GM18520 (cell line): ENCODE results near the gene ZNF804B.

ENCODE experiments used
- ATAC-seq: cut with Tn5 transposase; IDR thresholded peaks from one replicate; pipeline ENCODE4 v1.9.1; 2021; ENCODE audit not compliant: unreplicated experiment

Gene ZNF804B

DNA sequence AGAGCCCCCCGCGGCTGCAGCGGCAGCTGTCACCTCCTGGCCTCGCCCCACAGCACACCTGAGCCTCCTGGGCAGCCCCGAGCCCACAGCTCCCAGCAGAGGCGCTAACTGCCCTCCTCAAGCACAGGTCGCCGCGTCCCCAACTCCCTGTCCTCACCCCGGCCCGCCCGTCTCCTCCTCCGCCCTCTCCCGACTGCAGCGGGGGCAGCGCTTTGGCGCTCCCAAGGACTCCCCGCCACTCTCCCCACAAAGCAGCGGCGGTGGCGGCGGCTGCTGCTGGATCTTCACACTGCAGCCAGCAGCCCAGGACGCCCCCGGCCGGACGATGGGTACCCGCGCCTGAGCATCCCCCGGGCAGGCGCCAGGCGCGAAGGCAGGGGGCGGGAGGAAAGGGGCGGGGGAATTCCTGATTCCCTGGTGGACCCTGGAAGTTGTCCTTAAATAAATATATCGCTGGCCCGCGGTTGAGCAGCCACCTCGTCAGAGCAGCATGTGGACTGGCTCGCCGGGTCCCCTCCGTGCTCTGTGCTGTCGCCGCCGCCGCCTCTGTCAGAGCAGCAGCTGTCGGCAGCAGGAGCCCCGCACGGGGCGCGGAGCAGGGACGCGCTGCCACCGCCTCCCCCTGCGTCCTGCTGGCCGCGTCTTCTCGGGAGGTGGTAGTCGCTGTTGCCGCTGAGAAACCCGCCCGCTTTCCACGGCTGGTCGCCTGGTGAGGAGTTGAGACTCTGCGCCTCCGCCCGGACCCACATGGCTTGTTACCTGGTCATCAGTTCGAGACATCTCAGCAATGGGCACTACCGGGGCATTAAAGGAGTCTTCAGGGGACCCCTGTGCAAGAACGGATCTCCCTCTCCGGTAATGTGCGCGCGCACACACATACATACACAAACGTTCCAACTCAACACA lies at the start of gene ZNF804B:
ZNF804B (plus strand) TSS at position 471 of the 906 bp plus-strand sequence; CDS start at position 748, 277 bp downstream.
- ATAC-seq, result no peak

- ATAC-seq, result no peak
These were observed 23.6 kb upstream of the ZNF804B start for GRCh38 chr7:88735920-88736319.

DNA sequence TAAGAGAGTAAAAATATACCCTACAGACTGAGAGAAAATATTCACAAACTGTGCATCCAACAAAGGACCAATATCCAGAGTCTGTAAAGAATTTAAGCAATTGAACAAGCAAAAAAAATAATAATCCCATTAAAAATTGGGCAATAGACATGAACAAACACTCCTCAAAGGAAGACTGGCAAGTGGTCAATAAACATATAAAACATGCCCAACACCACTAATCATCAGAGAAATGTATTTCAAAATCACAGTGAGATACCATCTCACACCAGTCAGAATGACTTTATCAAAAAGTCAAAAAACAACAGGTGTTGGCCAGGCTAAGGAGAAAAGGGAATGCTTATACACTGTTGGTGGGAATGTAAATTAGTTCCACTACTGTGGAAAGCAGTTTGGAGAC lies 21.9 kb upstream of the ZNF804B start:
- ATAC-seq, result no peak

- no peak for ATAC-seq
These were observed 13.4 kb upstream of the ZNF804B start for GRCh38 chr7:88746126-88746525.

GRCh38 chr7:88756802-88757201 lies 2.7 kb upstream of the ZNF804B start:
- ATAC-seq, result no peak

DNA sequence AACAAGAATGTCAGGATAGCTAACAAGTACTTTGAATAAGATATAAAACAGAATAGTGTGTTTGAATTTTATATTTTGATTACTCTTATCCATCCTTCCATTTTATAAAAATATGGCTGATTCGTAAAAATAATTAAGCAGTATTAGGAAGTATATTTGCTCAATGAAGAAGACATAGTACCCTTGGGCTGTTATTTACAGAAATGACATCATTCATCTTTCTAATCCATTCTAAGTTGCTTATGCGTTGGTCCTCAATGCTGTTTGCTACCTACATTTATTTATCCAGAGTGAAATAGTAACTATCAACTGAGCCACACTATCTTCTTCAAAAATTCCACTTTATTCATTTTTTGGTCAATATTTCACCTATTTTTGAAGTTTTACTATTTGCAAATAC lies 2.1 kb upstream of the ZNF804B start:
- no peak for ATAC-seq

- ATAC-seq, result no peak
These were observed 895 bp upstream of the ZNF804B start for GRCh38 chr7:88758381-88759229.

- no peak for ATAC-seq
These were observed 626 bp downstream of the ZNF804B start for GRCh38 chr7:88760136-88760515.

DNA sequence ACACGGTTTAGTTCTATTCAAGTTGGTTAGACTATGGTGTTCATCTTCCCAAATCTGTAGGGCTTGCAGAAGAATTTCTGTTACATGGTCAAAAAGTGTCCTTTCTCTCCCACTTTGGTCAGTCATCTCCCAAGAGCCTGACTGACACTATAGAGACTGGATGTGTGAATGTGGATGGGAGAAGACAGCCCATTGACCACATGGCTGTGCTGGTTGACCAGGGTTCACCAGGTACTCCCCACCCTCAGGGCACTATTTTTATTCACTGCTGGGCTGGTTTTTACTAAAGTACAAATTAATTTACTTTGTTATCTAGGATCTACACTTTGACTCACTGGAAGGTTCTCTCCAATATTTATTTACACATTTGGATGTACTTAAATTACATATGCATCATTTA lies 2.3 kb downstream of the ZNF804B start:
- no peak for ATAC-seq

GRCh38 chr7:88771417-88771816 lies 11.9 kb downstream of the ZNF804B start:
- ATAC-seq, result peak; percentile 69

- no peak for ATAC-seq
These were observed 13.3 kb downstream of the ZNF804B start for GRCh38 chr7:88772776-88773175.

GRCh38 chr7:88775838-88776237 lies 16.3 kb downstream of the ZNF804B start:
- ATAC-seq, result no peak

DNA sequence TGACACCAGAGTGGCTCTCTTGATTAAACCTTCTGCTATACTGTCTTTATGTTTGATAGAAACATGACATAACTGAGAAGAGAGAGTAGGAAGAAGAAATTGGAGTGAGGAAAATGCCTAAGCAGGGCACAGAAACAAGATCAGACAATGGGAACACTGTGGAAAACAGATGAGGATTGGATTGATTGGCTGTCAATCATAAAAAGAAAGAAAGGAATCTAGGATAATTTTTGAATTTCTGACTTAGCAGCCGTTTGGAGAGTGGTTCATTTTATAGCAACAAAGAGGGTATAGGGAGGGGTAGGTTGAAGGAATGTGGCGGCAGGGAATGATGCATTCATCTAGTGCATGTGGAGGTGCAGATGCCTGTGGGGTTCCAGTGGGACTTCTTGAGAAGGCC lies 28.3 kb downstream of the ZNF804B start:
- no peak for ATAC-seq

DNA sequence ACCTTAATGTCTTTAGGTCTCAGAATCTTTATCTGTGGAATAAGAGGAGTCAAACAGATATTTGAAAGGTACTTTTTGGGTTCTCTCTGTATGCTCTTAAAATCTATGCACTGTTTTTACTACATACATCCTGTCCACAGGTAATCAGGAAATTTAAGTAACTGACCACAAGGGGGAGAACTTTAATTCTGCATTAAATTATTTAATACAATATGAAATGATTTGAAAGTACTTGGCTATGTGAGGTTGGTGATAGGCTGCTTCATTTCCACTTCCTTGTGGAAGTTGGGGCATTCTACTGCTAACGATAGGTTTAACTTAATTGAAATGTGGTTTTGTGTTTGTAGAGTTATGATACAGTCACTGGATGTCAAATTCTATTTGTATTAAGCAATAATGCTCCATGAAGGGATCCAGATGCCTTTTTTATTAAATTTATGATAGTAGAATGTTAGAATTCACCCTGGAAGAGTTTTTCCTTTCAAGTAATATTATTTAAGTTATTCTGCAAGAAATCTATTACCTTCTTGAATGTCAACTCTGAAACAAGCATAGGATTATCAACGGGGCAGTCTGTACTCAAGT lies 30.1 kb downstream of the ZNF804B start:
- no peak for ATAC-seq

- ATAC-seq, result no peak
These were observed 32.4 kb downstream of the ZNF804B start for GRCh38 chr7:88791891-88792290.

DNA sequence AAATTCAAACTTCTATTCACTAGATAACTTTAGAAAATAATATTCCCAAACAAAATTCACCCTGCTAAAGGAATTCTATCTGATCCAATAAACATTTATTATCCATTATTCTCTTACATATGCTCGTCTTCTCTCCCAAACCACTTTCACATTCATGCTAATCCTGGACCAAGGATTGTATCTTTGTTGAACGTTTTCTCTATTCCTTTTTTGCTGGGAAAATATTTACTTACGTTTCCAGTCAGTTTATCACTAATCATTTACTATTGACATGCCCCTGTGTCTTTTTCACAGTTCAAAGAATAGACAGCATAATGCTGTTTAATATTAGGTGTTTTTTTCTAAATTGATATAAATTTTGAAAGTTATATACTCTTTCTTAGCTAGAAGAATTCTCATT lies 32.9 kb downstream of the ZNF804B start:
- ATAC-seq, result no peak

GRCh38 chr7:88795553-88795952 lies 36.1 kb downstream of the ZNF804B start, which contains the start of gene TEX47:
TSS of gene TEX47 (minus strand) at chr7:88795737. CDS start at chr7:88794942, 795 bp downstream.
- no peak for ATAC-seq

- no peak for ATAC-seq
These were observed 41.5 kb downstream of the ZNF804B start for GRCh38 chr7:88801046-88801445.

GRCh38 chr7:88806280-88807037 lies 47.0 kb downstream of the ZNF804B start:
- no peak for ATAC-seq

DNA sequence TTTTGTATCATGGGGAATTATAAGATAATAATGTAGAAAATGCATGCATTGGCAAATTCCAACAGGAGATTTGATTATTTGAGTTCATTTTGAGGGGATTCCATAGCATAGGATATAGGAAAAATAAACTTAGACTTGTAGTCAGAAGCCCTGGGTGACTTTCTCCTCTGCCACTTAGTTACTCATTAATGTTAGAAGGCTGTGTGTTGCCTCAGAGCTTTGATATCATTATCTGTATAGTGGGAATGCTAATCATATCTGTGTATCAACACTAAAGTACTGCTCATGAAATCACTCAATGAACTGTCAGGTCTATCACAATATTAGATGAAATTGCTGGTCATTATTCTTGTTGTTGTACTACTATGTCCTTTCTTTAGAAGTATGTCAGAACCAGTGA lies 59.1 kb downstream of the ZNF804B start:
- ATAC-seq, result no peak

- ATAC-seq, result peak; percentile 53
These were observed 66.7 kb downstream of the ZNF804B start for GRCh38 chr7:88826222-88826621.
